Measurements from ENCODE around the gene NR5A1. TPM values are rescaled to one million over a fixed set of nuclear protein-coding genes. Genes with fewer than 3 reads are reported as not detected.

The NR5A1 gene
- total and polyA plus RNA-seq, 7 donors, result 0.03 to 0.60 TPM; not detected in 5

DNA sequence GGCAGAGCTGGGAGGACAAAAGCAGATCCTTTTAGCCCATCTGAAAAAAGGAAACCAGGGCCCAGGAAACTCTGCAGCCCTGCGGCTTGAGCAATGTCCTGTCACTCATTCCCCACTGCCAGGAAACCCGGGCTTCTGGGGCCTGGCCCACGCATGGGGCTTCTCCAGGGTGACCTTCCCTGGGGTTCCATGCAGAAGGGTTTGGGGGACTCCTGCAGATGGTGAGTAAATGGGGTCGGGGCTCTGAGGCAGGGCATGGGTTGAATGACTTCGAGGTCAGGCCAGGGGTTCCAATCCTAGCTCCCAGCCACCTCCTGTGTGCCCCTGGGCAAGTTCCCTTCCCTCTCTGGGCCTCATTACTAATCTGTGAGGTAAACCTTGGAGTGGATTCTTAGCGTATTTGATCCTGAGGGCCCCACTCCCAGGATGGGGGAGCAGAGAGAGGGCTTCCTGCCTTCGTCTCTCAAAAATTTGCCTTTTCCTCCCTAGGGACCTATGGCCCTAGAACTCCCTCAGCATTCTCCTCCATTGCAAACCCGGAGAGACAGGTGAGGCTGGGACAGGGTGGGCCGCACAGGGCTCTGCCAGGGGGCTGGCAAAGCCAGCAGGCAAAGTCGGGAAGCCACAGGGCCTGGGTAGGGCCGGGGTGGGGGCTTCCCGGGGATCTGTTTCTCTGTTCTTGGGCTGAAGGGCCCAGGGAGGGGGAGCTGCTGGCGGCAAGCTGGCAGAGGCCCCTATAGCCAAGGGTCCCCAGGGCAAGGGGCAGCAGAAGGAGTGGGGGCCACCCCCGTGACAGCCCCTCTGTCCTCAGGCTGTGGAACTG is 31.1 kb downstream of the NR5A1 start:
- TF ChIP-seq POLR2AphosphoS5 (IDR thresholded peaks at IDR 0.05) (no peak), EP300 (IDR thresholded peaks at IDR 0.05) (no peak), POLR2A (IDR thresholded peaks at IDR 0.05) (no peak)
- TF ChIP-seq, protein P1, sequence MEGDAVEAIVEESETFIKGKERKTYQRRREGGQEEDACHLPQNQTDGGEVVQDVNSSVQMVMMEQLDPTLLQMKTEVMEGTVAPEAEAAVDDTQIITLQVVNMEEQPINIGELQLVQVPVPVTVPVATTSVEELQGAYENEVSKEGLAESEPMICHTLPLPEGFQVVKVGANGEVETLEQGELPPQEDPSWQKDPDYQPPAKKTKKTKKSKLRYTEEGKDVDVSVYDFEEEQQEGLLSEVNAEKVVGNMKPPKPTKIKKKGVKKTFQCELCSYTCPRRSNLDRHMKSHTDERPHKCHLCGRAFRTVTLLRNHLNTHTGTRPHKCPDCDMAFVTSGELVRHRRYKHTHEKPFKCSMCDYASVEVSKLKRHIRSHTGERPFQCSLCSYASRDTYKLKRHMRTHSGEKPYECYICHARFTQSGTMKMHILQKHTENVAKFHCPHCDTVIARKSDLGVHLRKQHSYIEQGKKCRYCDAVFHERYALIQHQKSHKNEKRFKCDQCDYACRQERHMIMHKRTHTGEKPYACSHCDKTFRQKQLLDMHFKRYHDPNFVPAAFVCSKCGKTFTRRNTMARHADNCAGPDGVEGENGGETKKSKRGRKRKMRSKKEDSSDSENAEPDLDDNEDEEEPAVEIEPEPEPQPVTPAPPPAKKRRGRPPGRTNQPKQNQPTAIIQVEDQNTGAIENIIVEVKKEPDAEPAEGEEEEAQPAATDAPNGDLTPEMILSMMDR (IDR thresholded peaks at IDR 0.05), result no peak
- Histone ChIP-seq H3K27ac (no peak overlapping the region), H3K9me3 (no peaks in the 10 kb centered on the region), H3K4me1 (peaks cover 0 to 11% (median 10%) of the 10 kb centered on the region in 4 donors), H3K36me3 (no peaks in the 10 kb centered on the region), H3K27me3 (peaks cover 21 to 73% (median 58%) of the 10 kb centered on the region in 3 donors), H3K4me3 (no peak overlapping the region)
- DNase-seq, result no peak
- intact Hi-C loops (cut with DNase I), result no loop called here
- 69 to 78% methylated on average over 14 of the region's 14 CpGs for WGBS, 2 donors

DNA sequence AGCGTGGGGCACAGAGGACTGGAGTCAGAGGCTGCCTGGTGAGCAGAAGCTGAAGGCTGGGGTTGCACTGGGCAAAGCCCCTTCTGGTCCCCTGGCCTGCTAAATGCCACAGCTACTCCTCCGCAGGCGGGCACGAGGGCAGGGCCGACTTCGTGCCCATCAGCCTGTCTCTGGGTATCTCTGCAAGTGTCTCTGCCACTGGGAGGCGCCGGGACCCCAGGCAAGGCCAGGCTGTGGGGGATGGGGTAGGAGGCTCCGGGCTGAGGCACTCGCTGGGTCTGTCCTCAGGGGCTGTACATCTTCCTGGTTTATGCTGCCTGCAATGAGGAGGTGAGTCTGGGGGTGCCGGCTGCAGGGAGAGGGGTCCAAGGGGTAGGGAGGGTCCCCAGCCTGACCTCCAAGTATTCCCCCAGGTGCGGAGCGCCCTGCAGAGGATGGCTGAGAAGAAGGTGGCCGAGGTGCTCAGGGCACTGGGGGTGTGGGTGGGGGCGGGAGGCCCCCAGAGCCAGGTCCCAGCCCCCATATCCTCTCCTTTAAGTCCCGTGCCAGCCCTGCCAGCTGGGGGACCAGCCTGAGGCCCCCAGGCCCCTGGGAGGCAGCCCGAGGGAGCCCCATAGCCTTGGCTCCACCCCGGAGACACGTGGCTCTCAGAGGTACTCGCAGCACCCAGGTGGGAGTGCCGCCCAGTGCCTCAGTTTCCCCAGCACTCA is 31.9 kb downstream of the NR5A1 start:
- TF ChIP-seq POLR2AphosphoS5 (IDR thresholded peaks at IDR 0.05), result no peak
- no peak for TF ChIP-seq EP300 (IDR thresholded peaks at IDR 0.05)
- TF ChIP-seq POLR2A (IDR thresholded peaks at IDR 0.05), result no peak
- TF ChIP-seq, protein P1 (IDR thresholded peaks at IDR 0.05), result no peak
- no peaks in the 10 kb centered on the region for H3K36me3 ChIP-seq
- WGBS, 2 donors, result 74 to 76% methylated on average over 21 of the region's 21 CpGs
- H3K4me3 ChIP-seq, result no peak overlapping the region
- no peaks in the 10 kb centered on the region for H3K9me3 ChIP-seq
- no peak overlapping the region for H3K27ac ChIP-seq
- H3K27me3 ChIP-seq, result peaks cover 21 to 66% (median 51%) of the 10 kb centered on the region in 3 donors
- DNase-seq, result no peak
- peaks cover 0 to 11% (median 10%) of the 10 kb centered on the region in 4 donors for H3K4me1 ChIP-seq
- intact Hi-C loops (cut with DNase I), result no loop called here

DNA sequence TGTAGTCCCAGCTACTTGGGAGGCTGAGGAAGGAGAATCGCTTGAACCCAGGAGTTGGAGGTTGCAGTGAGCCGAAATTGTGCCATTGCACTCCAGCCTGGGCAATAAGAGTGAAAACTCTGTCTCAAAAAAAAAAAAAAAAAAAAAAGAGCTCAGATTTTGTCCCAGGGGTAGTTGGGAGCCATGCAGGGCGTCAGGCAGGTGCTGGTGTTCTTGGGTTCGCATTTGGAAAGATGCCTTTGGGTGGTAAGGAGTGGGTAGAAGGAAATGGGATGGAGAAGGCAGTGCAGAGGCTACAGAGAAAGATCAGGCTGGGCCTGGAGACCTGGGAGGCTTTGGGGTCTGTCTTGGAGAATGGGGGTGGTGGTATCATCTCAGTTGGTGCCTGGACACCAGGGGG is 33.0 kb downstream of the NR5A1 start:
- H3K27me3 ChIP-seq, result peaks cover 21 to 54% (median 39%) of the 10 kb centered on the region in 3 donors
- H3K36me3 ChIP-seq, result no peaks in the 10 kb centered on the region
- intact Hi-C loops (cut with DNase I), result no loop called here
- H3K9me3 ChIP-seq, result no peaks in the 10 kb centered on the region
- peaks cover 0 to 11% (median 10%) of the 10 kb centered on the region in 4 donors for H3K4me1 ChIP-seq
- TF ChIP-seq EP300 (IDR thresholded peaks at IDR 0.05) (no peak), POLR2AphosphoS5 (IDR thresholded peaks at IDR 0.05) (no peak), POLR2A (IDR thresholded peaks at IDR 0.05) (no peak)
- TF ChIP-seq, protein P1 (IDR thresholded peaks at IDR 0.05), result no peak
- DNase-seq, result no peak
- WGBS, 2 donors, result 85 to 87% methylated on average over 4 of the region's 4 CpGs
- no peak overlapping the region for H3K4me3 ChIP-seq
- H3K27ac ChIP-seq, result no peak overlapping the region

DNA sequence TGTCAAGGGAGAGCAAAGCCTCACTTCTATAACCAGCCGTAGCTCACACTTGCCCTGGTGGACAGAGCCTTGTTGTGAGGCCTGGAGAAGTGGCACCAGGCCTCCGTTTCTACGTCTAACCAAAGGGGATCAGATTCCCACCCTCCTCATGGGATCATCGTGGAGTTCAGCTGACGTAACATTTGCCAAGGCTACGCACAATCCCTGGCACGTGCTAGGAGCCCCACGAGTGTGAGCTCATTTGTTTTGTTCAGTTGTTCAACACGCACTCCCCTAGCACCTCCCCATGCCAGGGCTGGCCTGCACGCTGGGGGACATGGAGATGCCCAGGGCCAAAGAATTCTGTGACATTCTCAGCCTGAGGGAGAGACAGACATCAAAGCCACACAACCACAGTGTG is 33.9 kb downstream of the NR5A1 start:
- intact Hi-C loops (cut with DNase I), result no loop called here
- 79 to 86% methylated on average over 10 of the region's 10 CpGs for WGBS, 2 donors
- Histone ChIP-seq H3K4me3 (no peak overlapping the region), H3K27ac (no peak overlapping the region), H3K9me3 (no peaks in the 10 kb centered on the region), H3K4me1 (peaks cover 0 to 11% (median 10%) of the 10 kb centered on the region in 4 donors), H3K27me3 (peaks cover 19 to 46% (median 32%) of the 10 kb centered on the region in 3 donors), H3K36me3 (no peaks in the 10 kb centered on the region)
- no peak for DNase-seq
- TF ChIP-seq EP300 (IDR thresholded peaks at IDR 0.05), result no peak
- TF ChIP-seq POLR2AphosphoS5 (IDR thresholded peaks at IDR 0.05), result no peak
- TF ChIP-seq, protein P1 (IDR thresholded peaks at IDR 0.05), result no peak
- TF ChIP-seq POLR2A (IDR thresholded peaks at IDR 0.05), result no peak

Data from sigmoid colon (tissue), 7 donors.